ENCODE measurements around the gene CARS2.

The CARS2 gene

DNA sequence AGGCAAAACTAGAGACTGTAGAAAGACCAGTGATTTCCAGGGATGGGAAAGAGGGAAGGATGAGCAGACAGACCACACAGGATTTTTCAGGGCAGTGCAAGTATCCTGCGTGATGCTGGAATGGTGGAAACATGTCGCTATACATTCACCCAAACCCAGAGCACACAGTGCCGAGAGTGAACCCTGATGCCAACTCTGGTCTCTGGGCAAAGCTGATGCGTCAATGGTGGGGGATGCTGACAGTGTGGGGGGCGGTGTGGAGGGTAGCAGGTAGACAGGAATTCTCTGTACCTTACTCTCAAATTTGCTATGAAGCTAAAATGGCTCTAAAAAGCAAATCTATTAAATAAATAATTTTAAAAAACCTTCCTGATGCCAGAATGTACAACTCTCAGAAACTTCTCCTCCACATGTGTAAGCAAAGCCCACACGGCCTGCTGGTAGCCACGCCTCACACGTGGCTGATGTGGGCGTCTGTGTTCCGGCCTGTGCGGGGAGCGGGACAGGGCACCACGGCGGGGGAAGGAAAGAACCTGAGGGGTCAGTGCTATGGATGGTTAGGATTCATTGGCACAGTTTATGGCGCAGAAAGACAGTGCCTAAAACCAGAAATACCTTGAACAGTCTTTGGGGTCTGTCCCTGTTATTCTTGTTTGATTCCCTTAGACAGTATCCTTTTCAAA, 23.9 kb downstream of the CARS2 start:
- TF ChIP-seq GATA3 (IDR thresholded peaks at IDR 0.05; ENCODE audit: low read depth, low read length) (no peak), GATA2 (IDR thresholded peaks at IDR 0.05; ENCODE audit: low read depth, low read length) (no peak)

GRCh38 chr13:110680852-110681251, 25.1 kb downstream of the CARS2 start:
- TF ChIP-seq GATA3 (IDR thresholded peaks at IDR 0.05; ENCODE audit: low read depth, low read length) (no peak), GATA2 (IDR thresholded peaks at IDR 0.05; ENCODE audit: low read depth, low read length) (no peak)

- no peak for TF ChIP-seq GATA2 (IDR thresholded peaks at IDR 0.05; ENCODE audit: low read depth, low read length)
- TF ChIP-seq GATA3 (IDR thresholded peaks at IDR 0.05; ENCODE audit: low read depth, low read length) = no peak
Measured at GRCh38 chr13:110677731-110678545, 28.0 kb downstream of the CARS2 start.

GRCh38 chr13:110676595-110677587, 29.0 kb downstream of the CARS2 start:
- TF ChIP-seq GATA2 (IDR thresholded peaks at IDR 0.05; ENCODE audit: low read depth, low read length) = no peak
- TF ChIP-seq GATA3 (IDR thresholded peaks at IDR 0.05; ENCODE audit: low read depth, low read length) = no peak

GRCh38 chr13:110669036-110669435, 36.9 kb downstream of the CARS2 start:
- no peak for TF ChIP-seq GATA3 (IDR thresholded peaks at IDR 0.05; ENCODE audit: low read depth, low read length)
- no peak for TF ChIP-seq GATA2 (IDR thresholded peaks at IDR 0.05; ENCODE audit: low read depth, low read length)

GRCh38 chr13:110666255-110666533, 39.7 kb downstream of the CARS2 start:
- no peak for TF ChIP-seq GATA3 (IDR thresholded peaks at IDR 0.05; ENCODE audit: low read depth, low read length)
- TF ChIP-seq GATA2 (IDR thresholded peaks at IDR 0.05; ENCODE audit: low read depth, low read length) = no peak

GRCh38 chr13:110665491-110666254, 40.2 kb downstream of the CARS2 start:
- TF ChIP-seq GATA2 (IDR thresholded peaks at IDR 0.05; ENCODE audit: low read depth, low read length) (no peak), GATA3 (IDR thresholded peaks at IDR 0.05; ENCODE audit: low read depth, low read length) (no peak)

- TF ChIP-seq GATA3 (IDR thresholded peaks at IDR 0.05; ENCODE audit: low read depth, low read length) (no peak), GATA2 (IDR thresholded peaks at IDR 0.05; ENCODE audit: low read depth, low read length) (no peak)
Measured at GRCh38 chr13:110664673-110665072, 41.2 kb downstream of the CARS2 start.

DNA sequence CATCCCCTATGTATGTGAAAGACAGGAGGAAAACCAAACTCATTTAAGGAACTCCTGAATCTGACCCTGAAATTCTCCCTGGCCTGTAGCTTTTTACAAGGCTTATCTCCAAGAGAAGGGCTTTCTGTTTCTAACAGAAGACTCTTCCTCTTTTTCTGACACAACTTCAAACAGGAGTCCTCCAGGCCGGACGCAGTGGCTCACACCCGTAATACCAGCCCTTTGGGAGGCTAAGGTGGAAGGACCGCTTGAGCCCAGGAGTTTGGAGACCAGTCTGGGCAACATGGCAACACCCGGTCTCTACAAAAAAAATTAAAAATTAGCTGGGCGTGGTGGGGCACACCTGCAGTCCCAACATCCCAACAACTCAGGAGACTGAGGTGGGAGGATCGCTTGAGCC, 41.9 kb downstream of the CARS2 start:
- TF ChIP-seq GATA2 (IDR thresholded peaks at IDR 0.05; ENCODE audit: low read depth, low read length) (no peak), GATA3 (IDR thresholded peaks at IDR 0.05; ENCODE audit: low read depth, low read length) (no peak)

DNA sequence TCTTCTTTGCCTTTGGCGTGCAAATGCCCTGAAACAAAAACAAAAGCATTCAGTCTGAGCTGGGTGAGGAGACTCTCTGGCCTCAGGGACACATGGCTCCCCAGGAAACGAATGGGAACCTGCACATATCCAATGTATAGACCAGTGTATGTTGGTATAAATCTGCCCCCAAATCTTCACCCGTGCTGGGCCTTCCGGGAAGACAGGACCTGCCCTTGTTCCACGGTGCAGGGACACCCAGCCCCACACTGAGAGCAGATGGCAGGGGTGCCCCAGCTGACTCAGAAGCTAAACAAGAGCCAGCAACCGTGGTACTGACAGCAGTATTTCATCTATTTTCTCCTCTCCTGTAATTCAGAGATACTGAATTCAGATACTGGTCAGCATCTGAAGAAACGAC, 42.4 kb downstream of the CARS2 start:
- TF ChIP-seq GATA3 (IDR thresholded peaks at IDR 0.05; ENCODE audit: low read depth, low read length) (no peak), GATA2 (IDR thresholded peaks at IDR 0.05; ENCODE audit: low read depth, low read length) (no peak)

DNA sequence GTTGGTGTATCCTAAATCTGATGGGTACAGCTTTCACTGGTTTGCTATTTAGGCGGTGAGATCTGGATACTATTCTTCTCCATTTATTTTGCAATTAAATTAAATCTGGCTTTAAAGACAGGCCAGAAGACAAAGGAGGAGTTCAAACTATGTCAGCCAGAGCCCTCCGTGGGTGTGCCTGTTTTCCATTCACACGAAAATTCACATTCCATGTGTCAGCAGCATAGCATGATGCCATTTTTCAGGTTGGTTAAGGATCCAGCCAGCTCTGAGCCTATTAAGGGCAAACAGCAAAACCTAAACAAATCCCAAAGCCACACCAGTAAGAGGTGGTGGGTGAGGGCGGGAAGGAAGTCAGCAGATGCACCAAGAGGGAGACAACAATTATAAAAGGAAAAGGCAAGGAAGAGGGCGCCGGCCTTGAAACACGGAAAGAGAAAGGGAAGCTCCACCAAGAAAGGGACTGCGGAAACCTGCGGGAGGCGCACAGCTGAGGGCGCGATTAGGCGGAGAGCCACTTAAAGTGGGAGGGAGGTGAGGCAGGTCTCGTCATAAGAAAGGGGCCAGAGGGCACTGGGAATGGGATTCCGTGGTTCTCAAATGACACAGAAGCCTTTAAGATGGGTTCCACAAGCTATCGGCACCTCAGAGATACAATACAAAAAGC, 43.0 kb downstream of the CARS2 start:
- TF ChIP-seq GATA2 (IDR thresholded peaks at IDR 0.05; ENCODE audit: low read depth, low read length) (no peak), GATA3 (IDR thresholded peaks at IDR 0.05; ENCODE audit: low read depth, low read length) (no peak)

GRCh38 chr13:110662091-110662490, 43.8 kb downstream of the CARS2 start:
- TF ChIP-seq GATA2 (IDR thresholded peaks at IDR 0.05; ENCODE audit: low read depth, low read length) = no peak
- TF ChIP-seq GATA3 (IDR thresholded peaks at IDR 0.05; ENCODE audit: low read depth, low read length) = no peak

- no peak for TF ChIP-seq GATA3 (IDR thresholded peaks at IDR 0.05; ENCODE audit: low read depth, low read length)
- TF ChIP-seq GATA2 (IDR thresholded peaks at IDR 0.05; ENCODE audit: low read depth, low read length) = no peak
Measured at GRCh38 chr13:110661256-110661655, 44.7 kb downstream of the CARS2 start.
